ENCODE data around the gene CHAF1B.
"Not testable (repeated sequence)": the region's sequence is repeated elsewhere in the genome, so short reads cannot be mapped to it uniquely, and the experiment has no call there.

The CHAF1B gene

DNA sequence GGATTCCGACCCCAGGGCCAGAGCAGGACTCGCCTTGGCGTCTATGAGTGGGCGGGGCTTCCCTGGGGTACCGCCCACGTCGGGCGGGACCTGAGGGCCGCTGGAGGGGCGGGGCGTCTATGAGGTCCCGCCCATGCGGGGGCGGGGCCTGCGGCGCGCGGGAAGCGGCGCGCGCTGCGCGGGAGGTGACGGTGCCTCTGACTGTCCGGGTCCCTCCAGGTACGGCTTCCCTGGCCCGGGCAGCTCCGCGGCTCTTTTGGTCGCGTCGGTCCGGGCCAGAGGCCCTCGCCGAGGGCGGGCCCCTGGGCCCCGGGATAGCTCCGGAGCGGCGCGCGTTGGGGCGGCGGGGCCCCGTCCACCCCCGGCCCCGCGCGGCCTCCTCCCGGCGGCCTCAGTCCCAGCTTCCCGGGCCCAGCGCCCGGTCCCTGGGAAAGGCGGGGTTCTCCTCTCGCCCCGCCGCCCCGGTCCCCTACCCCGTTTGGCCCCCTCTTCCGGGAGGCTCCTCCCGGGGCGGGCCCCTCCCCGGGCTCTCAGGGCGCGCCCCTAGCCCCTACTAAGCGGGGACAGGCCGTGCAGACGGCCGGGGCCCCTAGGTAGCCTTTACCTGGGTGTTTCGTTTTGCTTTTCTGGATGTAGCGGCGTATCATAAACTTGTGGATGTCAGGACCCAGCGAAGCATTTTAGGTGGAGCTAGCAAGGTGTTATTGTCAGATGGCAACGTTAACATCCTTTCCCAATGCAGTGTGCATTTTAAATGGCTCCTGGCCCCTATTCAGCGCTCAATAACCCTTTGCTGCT, at the start of gene CHAF1B:
Gene CHAF1B (plus strand): TSS at position 160 of the 798 bp plus-strand sequence. CDS start 745 bp downstream, outside the sequence.
- Histone ChIP-seq H2AFZ (ENCODE audit: low read length, unreplicated experiment) (peak within 1 kb of the TSS; percentile 11), H3K27ac (ENCODE audit: low read depth, low read length) (peak within 1 kb of the TSS; percentile 1; the same call in 1 of the 2 replicates), H3K4me3 (ENCODE audit: low read depth, low read length) (peak within 1 kb of the TSS; percentile 79), H3K27me3 (ENCODE audit: insufficient read depth, low read length) (no peaks in the 10 kb centered on the region), H3K79me2 (ENCODE audit: control insufficient read depth, insufficient read depth, low read length, unreplicated experiment) (peaks cover 2% of the 10 kb centered on the region), H3K36me3 (ENCODE audit: insufficient read depth, low read length) (peaks cover 5% of the 10 kb centered on the region; the same call in 1 of the 2 replicates), H3K4me1 (ENCODE audit: control insufficient read depth, insufficient read depth, low read length, unreplicated experiment) (peaks cover 15% of the 10 kb centered on the region)

DNA sequence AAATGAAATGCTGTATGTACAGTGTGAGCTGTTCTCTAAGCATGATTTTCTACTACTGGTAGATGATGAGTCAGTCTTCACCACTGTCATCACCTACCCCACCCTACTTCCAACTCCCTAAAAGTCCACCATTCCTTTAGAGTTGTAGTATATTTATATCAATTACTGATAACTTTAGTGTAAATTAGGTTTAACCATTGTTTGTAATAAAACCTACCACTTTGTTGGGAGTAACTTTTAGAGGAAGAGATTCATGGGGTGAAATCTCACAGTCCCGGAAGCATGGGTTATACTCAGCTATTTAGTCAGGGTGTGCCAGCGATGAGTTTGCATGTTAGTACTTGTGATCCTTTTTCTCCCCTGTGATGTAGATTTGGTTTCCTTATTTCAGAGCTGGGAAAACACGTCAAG, 48.1 kb upstream of the CHAF1B start:
- H3K4me1 ChIP-seq (ENCODE audit: control insufficient read depth, insufficient read depth, low read length, unreplicated experiment) = peaks cover 18% of the 10 kb centered on the region
- peaks cover 33% of the 10 kb centered on the region for H3K36me3 ChIP-seq (ENCODE audit: insufficient read depth, low read length)
- H3K27me3 ChIP-seq (ENCODE audit: insufficient read depth, low read length) = no peaks in the 10 kb centered on the region
- H3K79me2 ChIP-seq (ENCODE audit: control insufficient read depth, insufficient read depth, low read length, unreplicated experiment) = peaks cover 18% of the 10 kb centered on the region
- H3K4me3 ChIP-seq (ENCODE audit: low read depth, low read length) = peak overlapping the region; percentile 38
- H2AFZ ChIP-seq (ENCODE audit: low read length, unreplicated experiment) = peak overlapping the region; percentile 30
- H3K27ac ChIP-seq (ENCODE audit: low read depth, low read length) = peak overlapping the region; percentile 93

DNA sequence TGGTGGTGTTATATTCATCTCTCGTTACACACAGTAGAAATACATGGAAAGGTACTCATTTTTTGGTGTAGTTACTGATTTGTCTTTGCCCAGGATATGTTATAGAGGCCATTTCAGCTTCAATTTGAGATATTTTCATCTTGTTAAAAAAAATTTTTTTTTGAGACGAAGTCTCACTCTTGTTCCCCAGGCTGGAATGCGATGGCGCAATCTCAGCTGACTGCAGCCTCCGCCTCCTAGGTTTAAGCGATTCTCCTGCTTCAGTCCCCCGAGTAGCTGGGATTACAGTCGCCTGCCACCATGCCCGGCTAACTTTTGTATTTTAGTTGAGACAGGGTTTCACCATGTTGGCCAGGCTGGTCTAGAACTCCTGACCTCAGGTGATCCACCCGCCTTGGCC, 46.2 kb upstream of the CHAF1B start:
- no peak overlapping the region for H3K27ac ChIP-seq (ENCODE audit: low read depth, low read length)
- H2AFZ ChIP-seq (ENCODE audit: low read length, unreplicated experiment) = no peak overlapping the region
- peaks cover 4% of the 10 kb centered on the region for H3K79me2 ChIP-seq (ENCODE audit: control insufficient read depth, insufficient read depth, low read length, unreplicated experiment)
- no peak overlapping the region for H3K4me3 ChIP-seq (ENCODE audit: low read depth, low read length)
- peaks cover 34% of the 10 kb centered on the region for H3K36me3 ChIP-seq (ENCODE audit: insufficient read depth, low read length)
- H3K27me3 ChIP-seq (ENCODE audit: insufficient read depth, low read length) = no peaks in the 10 kb centered on the region
- peaks cover 18% of the 10 kb centered on the region for H3K4me1 ChIP-seq (ENCODE audit: control insufficient read depth, insufficient read depth, low read length, unreplicated experiment)

DNA sequence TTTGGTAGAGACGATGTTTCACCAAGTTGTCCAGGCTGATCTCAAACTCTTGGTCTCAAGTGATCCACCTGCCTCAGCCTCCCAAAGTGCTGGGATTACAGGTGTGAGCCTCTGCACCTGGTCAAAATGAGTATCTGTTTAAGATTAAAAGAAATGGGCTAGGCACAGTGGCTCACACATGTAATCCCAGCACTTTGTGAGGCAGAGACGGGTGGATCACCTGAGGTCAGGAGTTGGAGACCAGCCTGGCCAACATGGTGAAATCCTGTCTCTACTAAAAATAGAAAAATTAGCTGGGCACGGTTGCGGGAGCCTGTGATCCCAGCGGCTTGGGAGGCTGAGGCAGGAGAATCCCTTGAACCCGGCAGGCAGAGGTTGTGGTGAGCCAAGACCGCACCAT, 42.6 kb upstream of the CHAF1B start:
- Histone ChIP-seq H3K36me3 (ENCODE audit: insufficient read depth, low read length) (peaks cover 42% of the 10 kb centered on the region), H3K4me1 (ENCODE audit: control insufficient read depth, insufficient read depth, low read length, unreplicated experiment) (peaks cover 12% of the 10 kb centered on the region)
- H3K79me2 ChIP-seq (ENCODE audit: control insufficient read depth, insufficient read depth, low read length, unreplicated experiment); H3K27me3 ChIP-seq (ENCODE audit: insufficient read depth, low read length); H3K4me3 ChIP-seq (ENCODE audit: low read depth, low read length); H3K27ac ChIP-seq (ENCODE audit: low read depth, low read length); H2AFZ ChIP-seq (ENCODE audit: low read length, unreplicated experiment): not testable (repeated sequence)

DNA sequence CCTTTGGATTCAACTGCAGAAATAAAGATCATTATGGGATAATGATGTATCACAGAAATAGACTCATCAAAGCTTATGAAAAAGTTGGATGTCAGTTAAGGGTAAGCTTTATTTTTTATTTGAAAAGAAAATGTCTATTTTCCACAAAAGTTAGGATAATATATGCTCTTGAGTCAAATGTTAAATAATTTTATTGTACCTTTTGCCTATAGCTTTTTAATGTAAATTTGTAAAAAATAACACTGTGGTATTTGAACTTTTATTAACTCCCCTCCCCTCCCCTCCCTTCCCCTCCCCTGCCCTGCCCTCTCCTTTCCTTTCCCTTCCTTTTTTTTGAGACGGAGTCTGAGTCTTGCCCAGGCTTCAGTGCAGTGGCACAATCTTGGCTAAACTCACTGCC, 40.3 kb upstream of the CHAF1B start:
- no peaks in the 10 kb centered on the region for H3K27me3 ChIP-seq (ENCODE audit: insufficient read depth, low read length)
- H3K79me2 ChIP-seq (ENCODE audit: control insufficient read depth, insufficient read depth, low read length, unreplicated experiment) = no peaks in the 10 kb centered on the region
- H2AFZ ChIP-seq (ENCODE audit: low read length, unreplicated experiment) = no peak overlapping the region
- H3K4me3 ChIP-seq (ENCODE audit: low read depth, low read length) = no peak overlapping the region
- H3K27ac ChIP-seq (ENCODE audit: low read depth, low read length) = no peak overlapping the region
- H3K36me3 ChIP-seq (ENCODE audit: insufficient read depth, low read length) = peaks cover 28% of the 10 kb centered on the region
- peaks cover 14% of the 10 kb centered on the region for H3K4me1 ChIP-seq (ENCODE audit: control insufficient read depth, insufficient read depth, low read length, unreplicated experiment)

DNA sequence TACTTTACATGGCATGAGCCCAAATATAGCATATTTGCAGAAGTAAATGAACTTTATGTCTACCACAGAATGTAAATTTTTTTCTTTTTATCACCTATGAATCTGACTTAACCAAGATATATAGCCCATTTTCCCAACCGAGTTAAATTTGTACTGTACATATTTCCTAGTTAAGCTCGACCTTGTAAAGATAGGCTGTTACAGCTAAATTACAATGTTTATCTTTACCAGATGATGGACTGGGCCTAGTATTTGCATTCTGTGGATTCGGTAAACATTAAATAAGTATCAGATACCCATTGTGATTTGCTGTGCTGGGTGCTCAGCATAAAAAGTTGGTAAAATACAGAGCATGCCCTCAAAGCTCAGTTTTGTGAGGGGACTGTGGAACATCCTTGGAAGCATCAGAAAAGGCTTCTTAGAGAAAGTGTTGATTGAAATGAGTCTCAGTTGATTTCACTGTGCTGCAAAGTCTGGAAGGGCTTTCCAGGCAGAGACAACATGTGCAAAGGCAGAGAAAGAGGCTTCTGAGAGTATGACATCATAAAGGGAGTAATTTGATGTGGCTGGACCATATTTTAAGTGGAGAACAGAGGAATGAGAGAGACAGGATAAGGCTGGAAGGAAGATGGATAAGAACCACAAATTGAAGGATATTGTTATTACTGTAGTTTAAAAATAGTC, 37.8 kb upstream of the CHAF1B start:
- Histone ChIP-seq H3K27me3 (ENCODE audit: insufficient read depth, low read length) (no peaks in the 10 kb centered on the region), H3K4me3 (ENCODE audit: low read depth, low read length) (no peak overlapping the region), H3K79me2 (ENCODE audit: control insufficient read depth, insufficient read depth, low read length, unreplicated experiment) (no peaks in the 10 kb centered on the region), H3K4me1 (ENCODE audit: control insufficient read depth, insufficient read depth, low read length, unreplicated experiment) (peaks cover 26% of the 10 kb centered on the region), H3K36me3 (ENCODE audit: insufficient read depth, low read length) (peaks cover 19% of the 10 kb centered on the region; the same call in 1 of the 2 replicates), H2AFZ (ENCODE audit: low read length, unreplicated experiment) (no peak overlapping the region), H3K27ac (ENCODE audit: low read depth, low read length) (peak overlapping the region; percentile 55)

DNA sequence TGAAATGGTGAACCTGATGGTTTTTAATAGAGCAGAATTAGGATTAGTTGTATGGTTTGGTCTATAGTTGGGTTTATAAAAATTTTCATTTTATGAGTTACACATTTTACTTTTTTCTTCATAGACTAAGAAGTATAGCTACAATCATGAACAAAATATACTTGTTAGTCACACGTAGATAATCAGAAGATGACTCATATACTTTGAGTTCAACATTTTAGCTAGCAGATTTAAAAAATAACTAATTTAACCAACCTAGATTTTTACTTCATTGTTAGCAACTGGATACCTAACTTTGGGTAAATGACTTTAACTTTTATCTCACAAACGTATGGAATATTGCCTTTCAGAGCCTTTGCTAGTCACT, 37.2 kb upstream of the CHAF1B start:
- peak overlapping the region; percentile 55 for H3K27ac ChIP-seq (ENCODE audit: low read depth, low read length)
- no peaks in the 10 kb centered on the region for H3K79me2 ChIP-seq (ENCODE audit: control insufficient read depth, insufficient read depth, low read length, unreplicated experiment)
- peaks cover 22% of the 10 kb centered on the region; the same call in 1 of the 2 replicates for H3K36me3 ChIP-seq (ENCODE audit: insufficient read depth, low read length)

DNA sequence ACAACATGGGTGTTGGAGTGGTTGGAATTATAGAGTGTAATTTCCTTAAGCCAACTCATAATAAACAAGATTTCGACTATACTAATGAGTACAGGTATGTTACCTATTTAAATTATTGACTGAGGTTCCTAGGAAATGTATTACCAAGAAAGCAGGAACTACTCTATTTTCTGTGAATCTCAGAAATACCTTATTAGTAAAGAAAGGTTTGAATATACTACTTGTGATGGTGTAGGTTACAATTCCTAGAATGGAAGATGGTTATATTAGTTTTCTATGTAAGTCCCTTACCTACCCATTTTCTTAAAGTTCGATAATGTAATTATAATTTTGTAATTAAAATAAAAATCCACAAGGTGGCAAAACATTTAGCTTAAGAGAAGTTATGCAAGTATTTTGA, 35.9 kb upstream of the CHAF1B start:
- Histone ChIP-seq H2AFZ (ENCODE audit: low read length, unreplicated experiment) (no peak overlapping the region), H3K4me3 (ENCODE audit: low read depth, low read length) (no peak overlapping the region), H3K36me3 (ENCODE audit: insufficient read depth, low read length) (peaks cover 18% of the 10 kb centered on the region; the same call in 1 of the 2 replicates), H3K4me1 (ENCODE audit: control insufficient read depth, insufficient read depth, low read length, unreplicated experiment) (peaks cover 26% of the 10 kb centered on the region), H3K79me2 (ENCODE audit: control insufficient read depth, insufficient read depth, low read length, unreplicated experiment) (no peaks in the 10 kb centered on the region), H3K27me3 (ENCODE audit: insufficient read depth, low read length) (no peaks in the 10 kb centered on the region), H3K27ac (ENCODE audit: low read depth, low read length) (peak overlapping the region; percentile 84; the same call in 1 of the 2 replicates)

More for the DNA sequence above, 37.2 kb upstream of the CHAF1B start:
- H3K4me1 ChIP-seq (ENCODE audit: control insufficient read depth, insufficient read depth, low read length, unreplicated experiment) = peaks cover 26% of the 10 kb centered on the region
- no peak overlapping the region for H2AFZ ChIP-seq (ENCODE audit: low read length, unreplicated experiment)
- no peak overlapping the region for H3K4me3 ChIP-seq (ENCODE audit: low read depth, low read length)
- no peaks in the 10 kb centered on the region for H3K27me3 ChIP-seq (ENCODE audit: insufficient read depth, low read length)

DNA sequence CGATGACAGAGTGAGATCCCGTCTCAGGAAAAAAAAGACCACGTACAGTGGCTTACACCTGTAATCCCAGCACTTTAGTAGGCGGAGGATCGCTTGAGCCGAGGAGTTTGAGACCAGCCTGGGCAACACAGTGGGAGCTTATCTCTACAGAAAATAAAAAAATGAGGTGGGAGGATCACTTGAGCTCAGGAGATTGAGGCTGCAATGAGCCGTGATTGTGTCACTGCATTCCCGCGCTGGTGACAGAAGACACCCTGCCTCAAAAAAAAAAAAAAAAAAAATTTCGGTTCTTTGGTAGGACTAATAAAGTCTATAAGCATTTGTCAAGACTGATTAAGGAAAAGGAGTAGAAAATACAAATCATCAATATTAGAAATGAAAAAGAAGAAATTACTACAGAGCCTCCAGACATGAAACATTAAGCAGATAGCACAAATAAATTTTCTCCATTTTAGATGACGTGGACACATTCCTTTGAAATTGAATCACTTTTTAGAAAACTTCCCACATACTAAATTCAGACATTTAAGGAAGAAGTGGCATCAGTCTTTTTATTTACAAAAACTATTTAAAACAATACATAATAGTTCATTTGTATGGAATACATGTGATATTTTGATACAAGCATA, 34.8 kb upstream of the CHAF1B start:
- Histone ChIP-seq H3K4me1 (ENCODE audit: control insufficient read depth, insufficient read depth, low read length, unreplicated experiment) (peaks cover 26% of the 10 kb centered on the region), H3K79me2 (ENCODE audit: control insufficient read depth, insufficient read depth, low read length, unreplicated experiment) (no peaks in the 10 kb centered on the region), H2AFZ (ENCODE audit: low read length, unreplicated experiment) (no peak overlapping the region), H3K27ac (ENCODE audit: low read depth, low read length) (peak overlapping the region; percentile 84), H3K36me3 (ENCODE audit: insufficient read depth, low read length) (peaks cover 13% of the 10 kb centered on the region; the same call in 1 of the 2 replicates), H3K4me3 (ENCODE audit: low read depth, low read length) (no peak overlapping the region), H3K27me3 (ENCODE audit: insufficient read depth, low read length) (no peaks in the 10 kb centered on the region)

DNA sequence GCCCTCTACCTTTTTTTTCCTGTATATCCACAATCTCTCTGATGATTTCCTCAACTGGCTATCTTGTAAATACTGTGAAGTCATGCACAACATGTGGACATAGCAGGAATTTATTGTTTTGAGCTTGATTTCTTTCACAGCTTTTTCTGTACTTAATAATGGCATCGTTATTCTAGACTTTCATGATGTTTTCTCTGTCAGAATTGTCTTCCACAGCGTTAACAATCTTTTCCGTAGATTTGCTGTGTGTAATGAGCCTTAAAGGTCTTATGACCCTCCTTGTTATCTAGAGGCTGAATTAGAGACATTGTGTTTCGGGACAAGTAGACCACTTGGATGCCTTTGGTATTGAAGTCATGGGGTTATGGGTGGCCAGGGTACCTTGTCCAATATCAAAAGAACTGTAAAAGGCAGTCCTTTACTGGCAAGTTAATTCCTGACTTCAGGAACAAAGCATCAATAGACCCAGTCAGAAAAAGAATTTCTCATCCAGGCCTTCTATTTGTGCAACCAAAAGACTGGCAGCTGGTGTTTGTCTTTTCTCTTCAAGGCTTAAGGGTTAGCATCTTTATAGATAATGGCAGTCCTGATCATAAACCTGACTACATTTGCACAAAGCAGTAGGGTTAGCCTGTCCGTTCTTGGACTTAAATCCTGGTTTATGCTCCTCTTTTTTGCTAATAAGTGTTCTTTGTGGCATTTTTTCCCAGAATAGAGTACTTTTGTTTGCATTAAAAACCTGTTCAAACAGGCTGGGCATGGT, 30.1 kb upstream of the CHAF1B start:
- Histone ChIP-seq H2AFZ (ENCODE audit: low read length, unreplicated experiment) (no peak overlapping the region), H3K4me1 (ENCODE audit: control insufficient read depth, insufficient read depth, low read length, unreplicated experiment) (peaks cover 11% of the 10 kb centered on the region), H3K27ac (ENCODE audit: low read depth, low read length) (no peak overlapping the region), H3K4me3 (ENCODE audit: low read depth, low read length) (no peak overlapping the region), H3K79me2 (ENCODE audit: control insufficient read depth, insufficient read depth, low read length, unreplicated experiment) (no peaks in the 10 kb centered on the region), H3K36me3 (ENCODE audit: insufficient read depth, low read length) (peaks cover 26% of the 10 kb centered on the region), H3K27me3 (ENCODE audit: insufficient read depth, low read length) (no peaks in the 10 kb centered on the region)

Measured in ACC112 (cell line).